GM21619 (cell line): Measurements from ENCODE around the gene PLCG1.

Experiments
- ATAC-seq: cut with Tn5 transposase; IDR thresholded peaks from one replicate; pipeline ENCODE4 v1.9.1; 2021; ENCODE audit not compliant: unreplicated experiment

PLCG1 gene

DNA sequence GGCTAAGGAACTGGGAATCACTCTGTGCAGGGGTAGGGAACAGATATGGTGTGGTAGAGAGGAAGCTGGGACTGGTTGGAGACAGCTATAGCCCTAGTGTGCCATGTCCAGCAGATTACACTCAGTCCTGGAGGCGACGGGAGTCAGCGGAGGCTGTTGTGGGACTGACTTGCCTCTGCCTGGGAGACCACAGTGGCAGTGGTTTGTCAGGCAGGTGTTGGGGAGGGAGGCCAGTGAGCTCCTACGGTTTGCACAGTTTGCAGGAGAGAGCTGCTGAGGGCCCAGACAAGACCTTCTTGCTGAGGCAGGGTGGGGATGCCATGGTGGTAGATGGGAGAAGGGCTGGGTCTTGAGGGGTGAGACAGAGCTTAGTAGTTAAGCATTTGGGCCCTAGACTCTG lies 4.9 kb downstream of the PLCG1 start:
- ATAC-seq, result no peak

- no peak for ATAC-seq
Measured at GRCh38 chr20:41142919-41143318, 5.6 kb downstream of the PLCG1 start.

DNA sequence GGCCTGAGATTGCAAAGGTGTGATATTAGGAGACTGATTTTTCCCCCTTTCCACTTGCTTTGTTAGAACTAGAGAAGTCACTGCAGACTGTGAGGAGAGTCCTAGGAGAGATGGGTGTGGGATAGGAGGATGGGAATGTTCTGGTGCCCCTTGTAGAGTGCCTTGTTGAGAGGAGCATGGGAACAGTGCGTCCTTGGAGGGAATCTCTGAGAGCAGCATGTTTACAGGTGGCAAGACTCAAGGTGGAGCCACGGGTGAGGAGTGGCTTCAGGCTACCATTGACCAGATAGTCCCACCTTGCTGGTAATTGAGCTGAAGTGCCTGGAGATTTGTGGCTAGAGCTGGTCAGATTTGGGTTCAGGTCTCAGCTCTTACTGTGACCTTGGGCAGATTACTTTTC lies 6.0 kb downstream of the PLCG1 start:
- ATAC-seq, result no peak

DNA sequence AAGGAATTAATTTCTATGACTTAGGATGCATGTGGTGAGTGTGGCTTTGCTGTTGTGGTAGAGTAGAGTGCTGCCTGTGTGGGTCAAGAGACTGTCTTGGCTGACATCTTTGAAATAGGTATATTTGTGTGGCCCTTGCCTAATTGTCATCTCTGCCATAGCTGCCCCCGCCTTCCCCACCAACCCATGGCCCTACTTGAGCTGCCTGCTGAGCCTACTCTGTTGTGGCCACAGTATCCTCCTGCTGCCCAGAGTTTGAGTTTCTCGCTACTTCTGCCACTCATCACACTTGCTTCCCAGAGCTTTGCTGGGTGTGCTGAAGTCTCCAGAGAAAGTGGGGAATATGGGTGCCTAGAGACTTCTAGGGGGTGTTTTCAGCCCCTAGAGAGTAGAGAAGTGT lies 8.0 kb downstream of the PLCG1 start:
- ATAC-seq, result no peak

DNA sequence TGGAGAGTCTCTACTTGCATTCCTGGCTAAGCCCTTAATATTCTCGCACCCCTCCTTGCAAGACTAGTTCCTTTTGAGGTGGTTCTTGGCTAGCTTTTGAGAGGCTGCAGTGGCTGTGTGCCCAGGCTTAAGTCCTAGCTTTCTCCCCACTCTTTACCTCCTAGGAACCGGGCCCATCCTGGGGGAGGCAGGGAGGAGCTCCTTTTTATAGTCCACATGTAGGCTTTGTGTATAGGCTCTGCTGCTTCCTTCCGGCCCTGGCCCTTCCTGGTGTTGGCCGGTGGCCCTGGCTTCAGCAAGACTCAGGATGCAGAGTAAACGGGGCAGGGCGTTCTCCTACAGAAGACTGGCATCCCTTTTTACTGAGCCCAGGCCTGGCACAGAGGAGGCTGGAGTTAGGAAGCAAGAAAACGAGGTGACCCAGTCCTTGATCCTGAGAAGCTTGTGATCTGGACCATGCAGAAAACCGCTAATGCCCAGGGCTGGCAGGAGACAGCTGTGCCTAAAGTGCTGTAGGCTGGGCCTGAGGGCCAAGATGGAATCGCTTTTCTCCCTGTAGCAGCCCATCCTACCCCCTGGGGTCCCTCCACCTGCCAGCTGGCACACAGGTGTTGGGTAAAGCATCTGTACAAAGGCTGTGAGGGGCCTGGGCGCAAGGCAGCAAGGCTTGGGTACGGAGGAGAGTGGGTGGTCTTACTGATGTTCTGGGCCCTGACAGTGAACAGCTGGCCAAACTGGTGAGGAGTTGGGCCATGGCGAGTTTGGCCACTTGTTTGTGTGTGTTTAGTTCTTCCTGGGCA lies 8.7 kb downstream of the PLCG1 start:
- no peak for ATAC-seq

DNA sequence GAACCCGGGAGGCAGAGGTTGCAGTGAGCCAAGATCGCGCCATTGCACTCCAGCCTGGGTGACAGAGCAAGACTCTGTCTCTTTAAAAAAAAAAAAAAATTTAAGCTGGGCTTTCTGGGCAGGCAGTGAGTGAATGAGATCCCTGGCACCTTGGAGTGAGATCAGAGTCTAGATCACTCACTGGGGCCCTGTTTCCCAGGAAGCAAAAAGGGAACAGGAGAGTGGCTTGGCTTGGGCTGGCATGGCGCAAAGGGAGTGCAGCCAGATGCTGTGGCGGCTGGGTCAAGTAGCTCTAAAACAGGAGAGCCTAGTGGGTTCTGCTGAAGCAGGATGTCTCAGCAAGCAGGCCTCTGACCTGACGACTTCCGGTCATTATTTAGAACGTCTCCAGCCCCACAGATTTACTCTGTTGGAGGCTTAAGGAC lies 10.4 kb downstream of the PLCG1 start:
- no peak for ATAC-seq

DNA sequence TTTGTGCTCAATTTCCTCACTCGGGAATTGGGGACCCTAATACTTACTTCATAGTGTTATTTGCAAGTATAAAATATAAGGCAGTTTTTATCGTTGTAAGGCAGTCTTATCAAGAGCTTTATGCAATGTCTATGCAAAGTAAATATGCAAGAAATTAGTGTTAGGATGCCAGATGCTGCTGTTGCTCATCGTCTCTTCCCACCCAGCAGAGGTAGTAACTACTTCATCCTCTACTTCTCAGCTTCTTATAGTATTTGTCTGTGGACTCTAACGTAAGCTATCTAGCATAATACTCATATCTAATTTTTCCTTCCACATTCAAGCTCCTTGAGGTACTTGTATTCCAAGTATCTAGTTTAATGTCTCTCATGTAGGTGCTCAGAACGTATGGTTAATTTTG lies 11.6 kb downstream of the PLCG1 start:
- ATAC-seq, result no peak

- ATAC-seq, result no peak
Measured at GRCh38 chr20:41150664-41151063, 13.3 kb downstream of the PLCG1 start.

DNA sequence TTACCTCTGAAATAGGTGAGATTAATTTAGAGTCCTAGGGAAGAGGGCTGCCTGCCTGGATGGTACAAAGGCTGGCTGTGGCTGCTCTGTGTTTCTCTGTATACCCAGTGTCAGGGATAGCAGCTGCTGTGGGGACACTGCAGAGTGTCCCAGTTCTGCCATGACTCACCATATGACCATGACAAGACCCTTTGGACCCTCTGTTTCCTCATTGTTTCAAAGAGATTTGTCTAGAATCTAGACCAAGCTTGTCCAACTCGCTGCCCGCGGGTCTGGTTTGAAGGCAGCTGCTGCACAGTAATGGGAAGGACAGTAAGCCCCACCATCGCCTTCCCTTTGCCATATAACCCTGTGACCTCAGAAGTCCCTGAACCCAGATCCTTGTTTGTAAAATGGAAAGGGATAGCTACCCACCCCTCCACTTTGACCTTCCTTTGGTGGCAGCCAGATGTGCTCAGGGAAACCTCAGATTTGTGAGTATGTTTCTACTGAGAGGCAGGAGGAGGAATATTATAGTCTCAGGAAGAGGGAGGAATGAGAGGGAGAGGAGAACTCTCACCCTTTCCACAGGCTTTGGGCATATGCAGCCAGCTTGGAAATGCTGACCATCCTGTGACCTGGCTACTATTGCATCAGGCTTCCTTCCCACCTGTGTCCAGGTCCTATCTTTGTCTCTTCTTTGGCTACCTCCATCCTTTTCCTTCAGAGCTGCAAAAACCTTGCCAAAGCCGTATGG lies 14.0 kb downstream of the PLCG1 start:
- ATAC-seq, result no peak

- ATAC-seq, result no peak
Measured at GRCh38 chr20:41152108-41152757, 14.9 kb downstream of the PLCG1 start.

GRCh38 chr20:41154436-41155176 lies 17.3 kb downstream of the PLCG1 start:
- no peak for ATAC-seq

DNA sequence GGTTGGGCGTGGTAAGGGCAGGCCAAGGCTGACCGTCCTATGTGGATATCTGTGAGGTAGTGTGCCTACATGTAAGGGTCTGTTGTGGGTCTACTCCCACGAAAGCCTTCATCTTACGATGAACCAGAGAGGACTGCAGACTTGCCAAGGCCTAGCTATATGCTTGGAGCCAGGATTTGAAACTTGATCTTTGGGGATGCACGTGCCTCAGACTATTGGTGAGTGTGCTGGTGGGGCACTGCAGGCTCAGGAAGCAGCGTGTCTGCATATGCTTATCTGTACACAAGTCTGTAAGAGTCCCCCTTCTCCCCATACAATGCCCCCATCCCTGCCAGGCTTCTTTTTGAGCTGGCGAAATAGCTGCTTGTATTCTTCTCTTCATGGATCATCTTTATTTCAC lies 17.9 kb downstream of the PLCG1 start:
- ATAC-seq, result no peak

DNA sequence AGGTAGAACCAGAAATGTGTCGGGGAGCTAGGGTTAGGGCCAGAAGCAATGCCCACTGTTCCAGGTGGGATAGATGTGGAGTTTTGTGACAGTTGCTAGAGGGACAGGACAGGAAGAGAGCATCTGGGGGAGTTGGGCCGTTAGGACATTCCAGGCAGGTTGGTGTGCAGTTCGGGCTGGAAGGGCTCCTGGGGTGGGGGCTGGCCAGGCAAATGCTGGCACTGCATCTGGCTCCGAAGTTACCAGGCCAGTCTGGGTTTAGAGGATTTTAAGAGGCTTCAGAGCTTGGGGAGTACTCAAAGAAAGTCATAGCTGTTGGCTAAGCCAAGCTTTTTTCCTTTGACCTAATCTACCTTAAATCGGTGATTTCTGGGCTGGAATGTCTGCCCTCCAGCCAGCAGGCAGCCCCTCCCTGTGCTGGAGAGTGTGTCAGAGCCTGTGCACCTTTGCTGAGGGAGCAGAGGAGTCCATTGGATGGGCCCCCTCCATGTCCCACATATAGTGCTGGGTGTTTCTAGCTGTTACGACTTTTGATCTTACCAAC lies 20.8 kb downstream of the PLCG1 start:
- ATAC-seq, result no peak

GRCh38 chr20:41159547-41159946 lies 22.2 kb downstream of the PLCG1 start:
- ATAC-seq, result no peak

- no peak for ATAC-seq
Measured at GRCh38 chr20:41160686-41161085, 23.3 kb downstream of the PLCG1 start.

DNA sequence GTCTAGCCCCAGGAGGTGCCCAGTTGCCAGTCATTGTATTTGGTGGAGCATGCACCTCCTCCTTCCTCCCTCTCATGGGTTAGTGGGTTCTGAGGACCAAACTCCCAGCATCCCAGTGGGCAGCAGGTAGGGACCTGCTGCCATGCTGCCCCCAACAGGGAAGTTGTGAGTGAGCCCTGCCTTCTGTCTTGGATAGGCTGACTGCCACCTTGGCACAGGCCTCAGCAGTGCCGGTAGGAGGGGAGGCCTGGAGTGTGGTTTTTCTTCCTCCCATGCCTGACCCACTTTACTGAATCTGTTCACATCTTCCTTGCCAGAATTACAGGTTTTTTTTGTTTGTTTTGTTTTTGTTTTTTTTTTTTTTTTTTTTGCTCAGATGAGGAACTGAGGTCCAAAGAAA lies 24.5 kb downstream of the PLCG1 start:
- no peak for ATAC-seq

GRCh38 chr20:41162396-41162795 lies 25.1 kb downstream of the PLCG1 start:
- ATAC-seq, result no peak

GRCh38 chr20:41163821-41164220 lies 26.5 kb downstream of the PLCG1 start:
- no peak for ATAC-seq

DNA sequence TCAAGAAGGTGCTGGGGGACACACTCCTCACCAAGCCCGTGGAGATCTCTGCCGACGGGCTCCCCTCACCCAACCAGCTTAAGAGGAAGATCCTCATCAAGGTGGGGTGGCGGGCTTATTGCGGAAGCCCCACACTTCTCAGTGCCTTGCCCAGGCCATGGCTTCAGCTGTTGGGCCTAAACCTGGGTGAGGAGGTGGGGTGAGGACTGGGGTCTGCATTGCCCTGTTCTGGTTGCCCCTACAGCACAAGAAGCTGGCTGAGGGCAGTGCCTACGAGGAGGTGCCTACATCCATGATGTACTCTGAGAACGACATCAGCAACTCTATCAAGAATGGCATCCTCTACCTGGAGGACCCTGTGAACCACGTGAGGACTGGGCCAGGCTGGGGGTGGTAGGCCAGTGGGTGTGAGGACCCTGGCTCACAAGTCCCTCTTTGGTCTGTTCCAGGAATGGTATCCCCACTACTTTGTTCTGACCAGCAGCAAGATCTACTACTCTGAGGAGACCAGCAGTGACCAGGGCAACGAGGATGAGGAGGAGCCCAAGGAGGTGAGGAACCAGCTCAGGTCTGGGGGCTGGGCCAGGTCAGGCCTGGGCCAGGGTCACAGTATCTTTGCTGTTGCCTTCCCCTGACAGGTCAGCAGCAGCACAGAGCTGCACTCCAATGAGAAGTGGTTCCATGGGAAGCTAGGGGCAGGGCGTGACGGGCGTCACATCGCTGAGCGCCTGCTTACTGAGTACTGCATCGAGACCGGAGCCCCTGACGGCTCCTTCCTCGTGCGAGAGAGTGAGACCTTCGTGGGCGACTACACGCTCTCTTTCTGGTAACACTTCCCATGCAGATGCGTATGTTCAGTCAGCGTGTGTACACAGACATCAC lies 27.9 kb downstream of the PLCG1 start:
- ATAC-seq, result no peak
